ENCODE data around the gene MED27.

The MED27 gene

DNA sequence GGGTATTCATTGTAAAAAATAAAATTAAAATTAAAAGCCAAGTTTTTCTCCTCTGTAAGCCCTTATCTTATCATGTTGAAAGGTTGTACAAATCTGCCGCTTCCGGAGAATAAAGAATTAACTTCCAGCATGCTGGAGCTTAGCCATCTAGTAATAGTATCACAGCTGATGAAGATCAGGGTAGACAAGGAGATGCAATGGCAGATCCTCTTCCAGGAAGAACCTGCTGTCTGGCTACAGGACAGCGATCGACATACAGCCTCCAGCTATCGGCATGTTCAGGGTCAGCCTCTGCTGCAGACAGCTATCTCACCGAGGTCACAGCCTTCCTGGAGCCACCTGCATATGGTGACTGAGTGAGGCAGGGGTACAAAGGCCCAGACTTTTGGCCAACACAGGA, 82.6 kb downstream of the MED27 start:
- H3K27ac Mint-ChIP-seq, result no peak overlapping the region
- peaks cover 40% of the 10 kb centered on the region for H3K36me3 Mint-ChIP-seq (ENCODE audit: low read depth)
- peaks cover 4% of the 10 kb centered on the region for H3K27me3 Mint-ChIP-seq (ENCODE audit: low read depth, poor library complexity)
- H3K9me3 Mint-ChIP-seq, result peaks cover 9% of the 10 kb centered on the region
- H3K4me3 Mint-ChIP-seq, result no peak overlapping the region
- no peak for DNase-seq
- peaks cover 3% of the 10 kb centered on the region for H3K4me1 Mint-ChIP-seq
- TF ChIP-seq, protein P1, sequence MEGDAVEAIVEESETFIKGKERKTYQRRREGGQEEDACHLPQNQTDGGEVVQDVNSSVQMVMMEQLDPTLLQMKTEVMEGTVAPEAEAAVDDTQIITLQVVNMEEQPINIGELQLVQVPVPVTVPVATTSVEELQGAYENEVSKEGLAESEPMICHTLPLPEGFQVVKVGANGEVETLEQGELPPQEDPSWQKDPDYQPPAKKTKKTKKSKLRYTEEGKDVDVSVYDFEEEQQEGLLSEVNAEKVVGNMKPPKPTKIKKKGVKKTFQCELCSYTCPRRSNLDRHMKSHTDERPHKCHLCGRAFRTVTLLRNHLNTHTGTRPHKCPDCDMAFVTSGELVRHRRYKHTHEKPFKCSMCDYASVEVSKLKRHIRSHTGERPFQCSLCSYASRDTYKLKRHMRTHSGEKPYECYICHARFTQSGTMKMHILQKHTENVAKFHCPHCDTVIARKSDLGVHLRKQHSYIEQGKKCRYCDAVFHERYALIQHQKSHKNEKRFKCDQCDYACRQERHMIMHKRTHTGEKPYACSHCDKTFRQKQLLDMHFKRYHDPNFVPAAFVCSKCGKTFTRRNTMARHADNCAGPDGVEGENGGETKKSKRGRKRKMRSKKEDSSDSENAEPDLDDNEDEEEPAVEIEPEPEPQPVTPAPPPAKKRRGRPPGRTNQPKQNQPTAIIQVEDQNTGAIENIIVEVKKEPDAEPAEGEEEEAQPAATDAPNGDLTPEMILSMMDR (IDR thresholded peaks at IDR 0.05), result no peak

DNA sequence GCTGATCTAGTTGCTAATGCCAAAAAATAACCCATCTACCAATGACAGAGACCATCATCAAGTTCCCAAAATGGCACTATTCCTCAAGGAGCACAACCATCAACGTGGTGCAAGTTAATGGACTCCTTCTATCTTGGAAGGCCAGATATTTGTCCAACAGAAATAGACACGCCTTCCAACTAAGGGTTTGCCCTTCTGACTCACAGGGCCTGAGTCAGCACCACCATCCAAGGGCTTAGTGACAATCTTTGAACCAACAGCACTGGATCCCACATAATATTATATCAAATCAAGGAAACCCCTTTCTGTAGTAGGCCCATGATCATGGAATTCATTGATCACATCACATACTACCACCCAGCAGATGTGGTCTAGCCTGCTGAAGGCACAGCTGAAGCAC, 84.3 kb downstream of the MED27 start:
- DNase-seq, result no peak
- Mint-ChIP-seq H3K36me3 (ENCODE audit: low read depth) (peaks cover 25% of the 10 kb centered on the region), H3K9me3 (no peaks in the 10 kb centered on the region), H3K4me1 (no peaks in the 10 kb centered on the region), H3K27me3 (ENCODE audit: low read depth, poor library complexity) (peaks cover 4% of the 10 kb centered on the region), H3K4me3 (no peak overlapping the region), H3K27ac (no peak overlapping the region)
- TF ChIP-seq, protein P1 (IDR thresholded peaks at IDR 0.05), result no peak

DNA sequence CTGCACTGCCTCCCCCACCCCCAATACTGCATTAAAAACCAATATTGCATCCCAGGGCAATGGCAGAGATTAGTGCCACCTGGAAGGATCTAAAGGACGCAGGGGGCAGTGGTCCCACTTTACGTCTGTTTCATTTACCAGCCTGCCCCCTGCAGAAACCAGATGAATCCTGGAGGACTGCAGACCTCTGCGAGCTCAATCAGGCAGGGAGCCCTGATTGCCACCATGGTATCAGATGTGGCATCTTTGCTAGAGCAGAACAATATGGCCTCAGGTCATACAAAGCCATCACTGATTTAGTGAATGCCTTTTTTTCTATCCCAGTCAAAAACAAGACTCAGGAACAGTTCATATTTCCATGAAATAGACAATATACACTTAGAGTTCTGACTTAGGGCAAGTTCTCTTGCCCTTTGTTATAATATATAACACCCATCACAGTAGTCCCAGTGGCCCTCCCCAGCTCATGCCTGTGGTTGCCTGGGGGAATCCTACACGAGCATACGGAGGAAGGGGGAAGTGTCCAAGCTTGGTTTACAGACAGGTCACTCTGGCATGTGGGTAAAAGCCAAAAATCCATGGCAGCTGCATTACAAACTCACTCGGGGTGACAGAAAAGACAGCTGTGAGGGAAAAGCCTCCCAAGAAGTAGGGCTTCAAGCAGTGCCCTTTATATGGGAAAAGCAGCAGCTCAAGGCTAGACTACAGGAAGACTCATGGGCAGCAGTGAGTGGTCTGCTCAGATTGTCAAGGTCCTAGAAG, 85.1 kb downstream of the MED27 start:
- Mint-ChIP-seq H3K36me3 (ENCODE audit: low read depth) (peaks cover 25% of the 10 kb centered on the region), H3K4me1 (no peaks in the 10 kb centered on the region), H3K9me3 (no peaks in the 10 kb centered on the region), H3K27me3 (ENCODE audit: low read depth, poor library complexity) (peaks cover 4% of the 10 kb centered on the region), H3K4me3 (no peak overlapping the region), H3K27ac (no peak overlapping the region)
- DNase-seq, result no peak
- TF ChIP-seq, protein P1 (IDR thresholded peaks at IDR 0.05), result no peak

DNA sequence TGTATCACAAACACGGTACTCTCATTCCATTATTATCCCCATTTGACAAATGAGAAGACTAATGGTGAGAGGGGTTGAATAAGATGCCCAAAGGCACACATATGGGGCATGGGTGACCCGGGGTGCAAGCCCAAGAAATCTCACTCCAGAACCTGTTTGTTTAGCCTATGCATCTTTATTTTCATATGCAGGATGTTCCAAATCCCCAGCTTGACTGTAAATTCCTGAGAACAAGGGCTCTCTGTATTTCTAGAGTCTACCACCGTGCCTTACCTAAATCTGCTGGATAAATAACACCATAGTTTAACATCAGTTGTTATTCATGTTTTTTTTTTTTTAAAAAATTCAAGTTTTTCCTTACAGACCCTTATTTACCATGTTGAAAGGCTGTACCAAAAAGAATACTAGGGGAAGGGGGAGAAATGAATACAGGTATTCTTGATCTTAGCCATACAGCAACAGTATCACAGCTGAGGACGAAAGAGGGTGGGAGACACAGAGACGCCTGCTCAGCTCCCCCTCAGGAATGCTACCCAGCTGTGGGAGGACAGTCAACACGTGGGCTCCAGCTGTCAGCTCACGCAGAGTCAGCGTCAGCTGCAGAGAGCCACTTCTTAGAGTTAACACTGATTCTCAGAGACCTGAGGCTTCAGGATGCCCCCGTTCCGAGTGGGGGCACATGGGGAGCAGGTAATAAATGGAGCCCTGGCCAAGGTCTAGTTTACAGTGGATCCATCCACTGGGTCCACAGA, 86.6 kb downstream of the MED27 start:
- no peak overlapping the region for H3K4me3 Mint-ChIP-seq
- peak overlapping the region; percentile 53 for H3K27ac Mint-ChIP-seq
- DNase-seq, result no peak
- peaks cover 25% of the 10 kb centered on the region for H3K36me3 Mint-ChIP-seq (ENCODE audit: low read depth)
- TF ChIP-seq, protein P1 (IDR thresholded peaks at IDR 0.05), result no peak
- H3K9me3 Mint-ChIP-seq, result no peaks in the 10 kb centered on the region
- H3K27me3 Mint-ChIP-seq (ENCODE audit: low read depth, poor library complexity), result peaks cover 8% of the 10 kb centered on the region
- H3K4me1 Mint-ChIP-seq, result no peaks in the 10 kb centered on the region

DNA sequence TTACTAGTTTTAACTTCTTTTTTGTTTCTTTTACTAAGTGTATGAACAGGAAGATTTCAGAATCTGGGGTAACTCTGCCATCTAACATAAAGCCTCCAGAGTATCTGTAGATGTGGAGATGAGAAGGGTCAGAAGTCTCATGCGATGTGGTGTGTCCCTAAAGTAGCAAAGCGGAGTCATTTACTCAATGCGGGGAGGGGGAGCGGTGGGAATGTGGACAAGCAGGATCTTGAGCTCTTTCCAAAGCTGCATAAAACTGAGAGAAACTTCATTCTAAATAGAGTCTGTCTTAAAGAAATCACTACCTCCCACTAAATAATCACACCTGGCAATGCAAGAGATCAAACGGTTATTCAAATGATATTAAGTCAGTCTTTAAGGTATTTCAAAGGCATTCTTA, 92.4 kb downstream of the MED27 start:
- Mint-ChIP-seq H3K9me3 (no peaks in the 10 kb centered on the region), H3K4me1 (peaks cover 9% of the 10 kb centered on the region), H3K36me3 (ENCODE audit: low read depth) (no peaks in the 10 kb centered on the region), H3K4me3 (no peak overlapping the region), H3K27me3 (ENCODE audit: low read depth, poor library complexity) (peaks cover 7% of the 10 kb centered on the region), H3K27ac (no peak overlapping the region)
- TF ChIP-seq, protein P1 (IDR thresholded peaks at IDR 0.05), result no peak
- no peak for DNase-seq
